BLaER1 treated with 17β-estradiol and CSF1 and Interleukin-3, amounts not matched to agents 10 nM and 100 nM (cell line): ENCODE data around the gene SMURF2.

ENCODE experiments used
- H3K27ac ChIP-seq, 11 experiments: shearing (Covaris generic); formaldehyde crosslinking; 2 replicates each; pipeline ENCODE4 v1.8.1; 2022
- H3K27me3 ChIP-seq, 11 experiments: shearing (Covaris generic); formaldehyde crosslinking; 2 replicates each; pipeline ENCODE4 v1.8.1; 2022
- H3K36me3 ChIP-seq, 11 experiments: shearing (Covaris generic); formaldehyde crosslinking; 2 replicates each; pipeline ENCODE4 v1.8.1; 2022
- H3K4me1 ChIP-seq, 10 experiments: shearing (Covaris generic); formaldehyde crosslinking; 2 replicates each; pipeline ENCODE4 v1.8.1; 2022
- H3K4me2 ChIP-seq, 11 experiments: shearing (Covaris generic); formaldehyde crosslinking; 2 replicates each; pipeline ENCODE4 v1.8.1; 2022
- H3K4me3 ChIP-seq, 10 experiments: shearing (Covaris generic); formaldehyde crosslinking; 2 replicates each; pipeline ENCODE4 v1.8.1; 2022
- H3K9ac ChIP-seq, 11 experiments: shearing (Covaris generic); formaldehyde crosslinking; 2 replicates each; pipeline ENCODE4 v1.8.1; 2022
- H3K9me3 ChIP-seq, 11 experiments: shearing (Covaris generic); formaldehyde crosslinking; replicated peaks in 1 of 11; 2 replicates each; pipeline ENCODE4 v1.8.1; 2022
- H4K20me1 ChIP-seq, 11 experiments: shearing (Covaris generic); formaldehyde crosslinking; 2 replicates each; pipeline ENCODE4 v1.8.1; 2022
- Cebpa-rat ChIP-seq, 11 experiments: shearing (Covaris generic); IDR thresholded peaks; 2 replicates each; pipeline ENCODE4 v1.8.1; 2022

Gene SMURF2

GRCh38 chr17:64661976-64662773 is at the start of gene SMURF2:
Gene SMURF2, minus strand, starts transcription at chr17:64662307. Its CDS starts 427 bp downstream, at chr17:64661880.
- Histone ChIP-seq H3K4me1 (peaks cover 18 to 37% (median 24%) of the 10 kb centered on the region in 10 experiments), H3K27ac (peak within 1 kb of the TSS; percentile 94 to 99 (median 96)), H3K9ac (peak within 1 kb of the TSS; percentile 96 to 99 (median 98)), H3K9me3 (no peaks in the 10 kb centered on the region), H3K4me3 (peak within 1 kb of the TSS; percentile 73 to 96 (median 86)), H4K20me1 (peaks cover 34 to 43% (median 41%) of the 10 kb centered on the region in 11 experiments; a peak in 20 of 22 replicates), H3K4me2 (peak within 1 kb of the TSS; percentile 95 to 100 (median 99)), H3K27me3 (peaks cover 0 to 7% (median 0%) of the 10 kb centered on the region in 11 experiments; a peak in 1 of 22 replicates), H3K36me3 (peaks cover 0 to 9% (median 3%) of the 10 kb centered on the region in 11 experiments; a peak in 7 of 22 replicates)
- TF ChIP-seq Cebpa-rat (IDR thresholded peaks at IDR 0.05) = no peak

- H3K36me3 ChIP-seq = no peaks in the 10 kb centered on the region
- H3K4me3 ChIP-seq = peak overlapping the region in 5 of 10 experiments; percentile 12 to 46 (median 21); a peak in 6 of 20 replicates
- TF ChIP-seq Cebpa-rat (IDR thresholded peaks at IDR 0.05) = no peak
- H4K20me1 ChIP-seq = no peaks in the 10 kb centered on the region
- peak overlapping the region; percentile 45 to 95 (median 79); a peak in 21 of 22 replicates for H3K27ac ChIP-seq
- H3K9me3 ChIP-seq = no peaks in the 10 kb centered on the region
- H3K4me2 ChIP-seq = peak overlapping the region; percentile 64 to 99 (median 91)
- H3K4me1 ChIP-seq = peaks cover 75 to 100% (median 86%) of the 10 kb centered on the region in 10 experiments
- H3K27me3 ChIP-seq = no peaks in the 10 kb centered on the region; a peak in 2 of 22 replicates
- H3K9ac ChIP-seq = peak overlapping the region; percentile 10 to 69 (median 59); a peak in 17 of 22 replicates
Measured at GRCh38 chr17:64709481-64709880, 47.4 kb upstream of the SMURF2 start.

- Histone ChIP-seq H3K9ac (peak overlapping the region in 3 of 11 experiments; percentile 16 to 68 (median 22); a peak in 6 of 22 replicates), H3K27me3 (no peaks in the 10 kb centered on the region; a peak in 2 of 22 replicates), H3K4me2 (peak overlapping the region; percentile 64 to 99 (median 91)), H3K4me1 (peaks cover 53 to 88% (median 65%) of the 10 kb centered on the region in 10 experiments), H3K9me3 (no peaks in the 10 kb centered on the region), H3K27ac (peak overlapping the region in 8 of 11 experiments; percentile 5 to 95 (median 77); a peak in 12 of 22 replicates), H3K4me3 (peak overlapping the region in 2 of 10 experiments; percentile 6 to 22; a peak in 3 of 20 replicates), H3K36me3 (no peaks in the 10 kb centered on the region), H4K20me1 (no peaks in the 10 kb centered on the region)
- no peak for TF ChIP-seq Cebpa-rat (IDR thresholded peaks at IDR 0.05)
Measured at GRCh38 chr17:64707050-64707591, 45.0 kb upstream of the SMURF2 start.

- peak overlapping the region in 3 of 11 experiments; percentile 21 to 68 (median 22); a peak in 7 of 22 replicates for H3K9ac ChIP-seq
- TF ChIP-seq Cebpa-rat (IDR thresholded peaks at IDR 0.05) = no peak
- peak overlapping the region; percentile 64 to 99 (median 91); a peak in 21 of 22 replicates for H3K4me2 ChIP-seq
- peaks cover 46 to 81% (median 59%) of the 10 kb centered on the region in 10 experiments for H3K4me1 ChIP-seq
- H3K27me3 ChIP-seq = no peaks in the 10 kb centered on the region; a peak in 2 of 22 replicates
- peak overlapping the region in 2 of 10 experiments; percentile 6 to 22; a peak in 2 of 20 replicates for H3K4me3 ChIP-seq
- no peaks in the 10 kb centered on the region for H4K20me1 ChIP-seq
- H3K9me3 ChIP-seq = no peaks in the 10 kb centered on the region
- no peaks in the 10 kb centered on the region for H3K36me3 ChIP-seq
- H3K27ac ChIP-seq = peak overlapping the region in 7 of 11 experiments; percentile 5 to 95 (median 79); a peak in 10 of 22 replicates
Measured at GRCh38 chr17:64706224-64707049, 44.3 kb upstream of the SMURF2 start.

GRCh38 chr17:64702815-64703214 is 40.7 kb upstream of the SMURF2 start:
- no peak overlapping the region for H3K4me2 ChIP-seq
- no peak for TF ChIP-seq Cebpa-rat (IDR thresholded peaks at IDR 0.05)

GRCh38 chr17:64698725-64699124 is 36.6 kb upstream of the SMURF2 start:
- Histone ChIP-seq H3K27ac (no peak overlapping the region), H4K20me1 (no peaks in the 10 kb centered on the region), H3K4me2 (no peak overlapping the region), H3K4me1 (peaks cover 0 to 36% (median 12%) of the 10 kb centered on the region in 10 experiments; a peak in 18 of 20 replicates), H3K27me3 (no peaks in the 10 kb centered on the region), H3K4me3 (no peak overlapping the region), H3K9ac (no peak overlapping the region), H3K36me3 (no peaks in the 10 kb centered on the region), H3K9me3 (no peaks in the 10 kb centered on the region)
- TF ChIP-seq Cebpa-rat (IDR thresholded peaks at IDR 0.05) = no peak

More at GRCh38 chr17:64702815-64703214, 40.7 kb upstream of the SMURF2 start:
- Histone ChIP-seq H3K9ac (no peak overlapping the region), H3K4me1 (peaks cover 11 to 64% (median 34%) of the 10 kb centered on the region in 10 experiments), H4K20me1 (no peaks in the 10 kb centered on the region), H3K9me3 (no peaks in the 10 kb centered on the region), H3K36me3 (no peaks in the 10 kb centered on the region), H3K27ac (no peak overlapping the region), H3K27me3 (no peaks in the 10 kb centered on the region), H3K4me3 (no peak overlapping the region)

GRCh38 chr17:64694207-64694606 is 32.1 kb upstream of the SMURF2 start:
- no peaks in the 10 kb centered on the region for H3K27me3 ChIP-seq
- H3K36me3 ChIP-seq = no peaks in the 10 kb centered on the region
- no peak overlapping the region for H3K27ac ChIP-seq
- no peak for TF ChIP-seq Cebpa-rat (IDR thresholded peaks at IDR 0.05)
- H3K4me1 ChIP-seq = peaks cover 0 to 20% (median 0%) of the 10 kb centered on the region in 10 experiments; a peak in 4 of 20 replicates
- H4K20me1 ChIP-seq = no peaks in the 10 kb centered on the region
- peak overlapping the region in 2 of 11 experiments; percentile 26 to 31; a peak in 3 of 22 replicates for H3K4me2 ChIP-seq
- H3K4me3 ChIP-seq = no peak overlapping the region
- no peak overlapping the region for H3K9ac ChIP-seq
- no peaks in the 10 kb centered on the region for H3K9me3 ChIP-seq

GRCh38 chr17:64692187-64692586 is 30.1 kb upstream of the SMURF2 start:
- no peaks in the 10 kb centered on the region for H4K20me1 ChIP-seq
- H3K4me2 ChIP-seq = no peak overlapping the region
- no peak for TF ChIP-seq Cebpa-rat (IDR thresholded peaks at IDR 0.05)
- H3K4me1 ChIP-seq = peaks cover 0 to 19% (median 0%) of the 10 kb centered on the region in 10 experiments; a peak in 4 of 20 replicates
- no peak overlapping the region for H3K4me3 ChIP-seq
- H3K36me3 ChIP-seq = no peaks in the 10 kb centered on the region
- H3K9ac ChIP-seq = no peak overlapping the region
- no peaks in the 10 kb centered on the region for H3K9me3 ChIP-seq
- no peaks in the 10 kb centered on the region for H3K27me3 ChIP-seq
- H3K27ac ChIP-seq = no peak overlapping the region
